ENCODE measurements around the gene DEPDC4. TPM values are rescaled to one million over a fixed set of nuclear protein-coding genes. Genes with fewer than 3 reads are reported as not detected.
"Not testable (repeated sequence)": the region's sequence is repeated elsewhere in the genome, so short reads cannot be mapped to it uniquely, and the experiment has no call there.

Gene DEPDC4
- total RNA-seq (under 1 TPM in 4 of 5 donors, not detected in 1; 0.38 to 0.93 (median 0.61) TPM), total RNA-seq (0 to 1.1 (median 0.28) reads per million in 29 experiments)
- total RNA-seq (2013) = 0.55 TPM

DNA sequence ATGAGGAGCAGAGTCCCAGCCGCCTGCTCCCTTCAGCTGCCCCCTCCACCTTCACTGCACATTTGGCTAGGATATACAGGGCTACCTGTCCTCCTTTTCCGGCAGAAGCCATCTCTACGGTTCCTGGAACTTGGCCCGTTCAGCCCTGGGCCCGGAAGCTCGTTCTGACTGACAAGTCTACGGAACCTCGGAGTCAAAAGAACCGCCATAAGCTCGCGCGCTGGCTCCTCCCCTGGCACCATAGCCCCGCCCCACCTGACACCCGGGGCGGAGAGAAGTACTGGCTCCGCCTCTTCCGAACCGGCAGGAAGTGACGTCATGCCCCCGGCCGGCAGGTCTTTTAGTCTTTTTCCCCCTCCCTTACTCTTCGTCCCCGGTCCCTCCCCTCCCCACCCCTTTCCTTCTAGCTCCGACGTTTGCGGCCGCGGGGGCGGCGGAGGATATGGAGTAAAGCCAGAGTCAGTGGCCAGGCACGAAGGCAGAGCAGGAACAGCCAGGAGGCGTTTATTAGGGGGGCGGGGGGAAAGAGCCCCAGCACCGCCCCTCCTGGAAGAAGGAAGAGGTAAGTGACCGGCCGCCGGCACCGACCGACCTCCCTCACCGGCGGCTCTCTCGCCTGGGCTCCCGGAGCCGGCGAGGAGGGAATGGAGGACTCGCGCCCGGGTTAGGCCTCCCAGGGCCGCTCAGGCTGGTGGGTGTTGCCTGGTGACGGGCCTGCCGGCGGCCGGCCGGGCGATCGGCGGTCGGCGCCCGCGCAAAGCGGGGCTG lies at the start of gene DEPDC4, which contains the start of gene SCYL2:
DEPDC4 (minus strand) TSS at position 245 of the 768 bp plus-strand sequence; CDS start at position 242, 3 bp downstream.
SCYL2 (plus strand) TSS at position 343 of the 768 bp plus-strand sequence. CDS start 15,794 bp downstream, outside the sequence.
- H3K27ac Mint-ChIP-seq = peak within 1 kb of the TSS; percentile 94 to 98
- H3K36me3 Mint-ChIP-seq = no peaks in the 10 kb centered on the region
- POLR2A ChIA-PET = interaction anchor here (0.6 to 1.2 kb wide), 7 partner anchors 9 to 1736 kb away, joined by 5 to 12 read pairs (median 6); partner anchors contain the start of genes ACTR6 (in 1 of the 2) and UTP20 (in 1 of the 2)
- H3K9me3 Mint-ChIP-seq = no peaks in the 10 kb centered on the region
- Histone ChIP-seq H3K27ac (ENCODE audit: low read length) (peak within 1 kb of the TSS; percentile 89), H3K4me3 (ENCODE audit: control insufficient read depth in 1 of 2, extremely low read depth in 1 of 2, low read length in 1 of 2) (peak within 1 kb of the TSS; percentile 80 to 93), H3K27me3 (replicated peaks in 1 of 2; ENCODE audit: control insufficient read depth in 2 of 2, extremely low read depth in 1 of 2, insufficient read depth in 2 of 2, low read length in 1 of 2) (no peaks in the 10 kb centered on the region), H3K9me3 (no peaks in the 10 kb centered on the region), H3K4me1 (ENCODE audit: control insufficient read depth in 1 of 2, extremely low read depth in 1 of 2, insufficient read depth in 2 of 2, low read length in 2 of 2) (peaks cover 10 to 18% of the 10 kb centered on the region in 2 experiments), H3K36me3 (ENCODE audit: control insufficient read depth in 2 of 2, extremely low read depth in 1 of 2, insufficient read depth in 1 of 2, low read length in 1 of 2) (no peaks in the 10 kb centered on the region)
- ATAC-seq (replicated peaks in 1 of 4) (peak; percentile 90 to 95 (median 94)), DNase-seq (peak; percentile 81 to 97 (median 90))
- no peaks in the 10 kb centered on the region for H3K27me3 Mint-ChIP-seq
- peaks cover 34 to 45% (median 38%) of the 10 kb centered on the region in 3 donors for H3K4me1 Mint-ChIP-seq
- CTCF ChIA-PET = interaction anchor here (0.6 to 2.2 kb wide), 7 partner anchors 23 to 1564 kb away, joined by 3 to 11 read pairs (median 3); partner anchors contain the start of genes ACTR6 (in 1 of the 2) and GNPTAB (in 1 of the 2)
- WGBS (ENCODE audit: insufficient coverage) = under 1% methylated on average over 44 of the region's 62 CpGs
- H3K4me3 Mint-ChIP-seq = peak within 1 kb of the TSS; percentile 97 to 99 (median 98)

DNA sequence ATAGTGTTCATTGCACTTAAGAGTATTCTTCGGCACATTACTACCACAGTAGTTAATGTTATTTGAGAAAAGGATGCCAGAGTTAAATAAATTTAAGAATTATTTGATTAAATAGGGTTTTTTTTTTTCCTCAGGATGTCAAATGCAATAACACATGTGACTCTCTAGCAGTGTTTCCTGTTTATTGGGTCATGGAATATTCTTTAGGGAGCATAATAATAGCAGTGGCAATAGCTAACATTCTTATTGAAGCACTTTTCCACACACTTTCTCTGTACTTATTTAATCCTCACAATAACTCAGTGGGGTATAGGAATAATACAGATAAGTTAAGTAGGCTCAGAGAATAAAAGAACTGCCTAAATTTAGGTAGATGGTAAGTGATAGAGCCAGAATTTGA lies 44.4 kb upstream of the DEPDC4 start:
- Histone ChIP-seq H3K36me3 (ENCODE audit: control insufficient read depth in 2 of 2, extremely low read depth in 1 of 2, insufficient read depth in 1 of 2, low read length in 1 of 2) (peaks cover 0 to 28% of the 10 kb centered on the region in 2 donors), H3K27me3 (replicated peaks in 1 of 2; ENCODE audit: control insufficient read depth in 2 of 2, extremely low read depth in 1 of 2, insufficient read depth in 2 of 2, low read length in 1 of 2) (no peaks in the 10 kb centered on the region), H3K4me3 (ENCODE audit: control insufficient read depth in 1 of 2, extremely low read depth in 1 of 2, low read length in 1 of 2) (no peak overlapping the region), H3K27ac (ENCODE audit: low read length) (no peak overlapping the region), H3K9me3 (no peaks in the 10 kb centered on the region), H3K4me1 (ENCODE audit: control insufficient read depth in 1 of 2, extremely low read depth in 1 of 2, insufficient read depth in 2 of 2, low read length in 2 of 2) (no peaks in the 10 kb centered on the region)
- no peak for ATAC-seq (replicated peaks in 1 of 4)
- DNase-seq = no peak
- no peaks in the 10 kb centered on the region for H3K27me3 Mint-ChIP-seq
- peaks cover 3 to 11% (median 6%) of the 10 kb centered on the region in 3 donors for H3K9me3 Mint-ChIP-seq
- POLR2A ChIA-PET = interaction anchor here in 1 of 2 donors (0.6 kb wide), 1 partner anchor 23 kb away, joined by 4 read pairs; no protein-coding TSS in a partner anchor
- no peak overlapping the region for H3K4me3 Mint-ChIP-seq
- H3K4me1 Mint-ChIP-seq = peaks cover 0 to 2% (median 0%) of the 10 kb centered on the region in 3 donors
- no CpG with 5 or more reads among the region's 1 CpG for WGBS (ENCODE audit: insufficient coverage)
- no peak overlapping the region for H3K27ac Mint-ChIP-seq
- CTCF ChIA-PET = no interaction called here
- peaks cover 44% of the 10 kb centered on the region for H3K36me3 Mint-ChIP-seq

DNA sequence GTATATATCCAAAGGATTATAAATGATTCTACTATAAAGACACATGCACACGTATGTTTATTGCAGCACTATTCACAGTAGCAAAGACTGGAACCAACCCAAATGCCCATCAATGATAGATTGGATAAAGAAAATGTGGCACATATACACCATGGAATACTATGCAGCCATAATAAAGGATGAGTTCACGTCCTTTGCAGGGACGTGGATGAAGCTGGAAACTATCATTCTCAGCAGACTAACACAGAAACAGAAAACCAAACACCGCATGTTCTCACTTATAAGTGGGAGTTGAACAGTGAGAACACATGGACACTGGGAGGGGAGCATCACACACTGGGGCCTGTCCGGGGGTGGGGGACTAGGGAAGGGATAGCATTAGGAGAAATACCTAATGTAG lies 41.3 kb upstream of the DEPDC4 start:
- CTCF ChIA-PET; H3K27ac Mint-ChIP-seq; H3K4me1 Mint-ChIP-seq; H3K27ac ChIP-seq (ENCODE audit: low read length); H3K4me3 Mint-ChIP-seq; H3K27me3 ChIP-seq (replicated peaks in 1 of 2; ENCODE audit: control insufficient read depth in 2 of 2, extremely low read depth in 1 of 2, insufficient read depth in 2 of 2, low read length in 1 of 2); DNase-seq; POLR2A ChIA-PET; ATAC-seq (replicated peaks in 1 of 4); H3K4me3 ChIP-seq (ENCODE audit: control insufficient read depth in 1 of 2, extremely low read depth in 1 of 2, low read length in 1 of 2); H3K9me3 ChIP-seq; H3K4me1 ChIP-seq (ENCODE audit: control insufficient read depth in 1 of 2, extremely low read depth in 1 of 2, insufficient read depth in 2 of 2, low read length in 2 of 2); H3K27me3 Mint-ChIP-seq: not testable (repeated sequence)
- peaks cover 0 to 19% of the 10 kb centered on the region in 2 donors for H3K36me3 ChIP-seq (ENCODE audit: control insufficient read depth in 2 of 2, extremely low read depth in 1 of 2, insufficient read depth in 1 of 2, low read length in 1 of 2)
- Mint-ChIP-seq H3K36me3 (peaks cover 57% of the 10 kb centered on the region), H3K9me3 (peaks cover 9 to 23% (median 17%) of the 10 kb centered on the region in 3 donors)
- WGBS (ENCODE audit: insufficient coverage) = no CpG with 5 or more reads among the region's 5 CpGs

DNA sequence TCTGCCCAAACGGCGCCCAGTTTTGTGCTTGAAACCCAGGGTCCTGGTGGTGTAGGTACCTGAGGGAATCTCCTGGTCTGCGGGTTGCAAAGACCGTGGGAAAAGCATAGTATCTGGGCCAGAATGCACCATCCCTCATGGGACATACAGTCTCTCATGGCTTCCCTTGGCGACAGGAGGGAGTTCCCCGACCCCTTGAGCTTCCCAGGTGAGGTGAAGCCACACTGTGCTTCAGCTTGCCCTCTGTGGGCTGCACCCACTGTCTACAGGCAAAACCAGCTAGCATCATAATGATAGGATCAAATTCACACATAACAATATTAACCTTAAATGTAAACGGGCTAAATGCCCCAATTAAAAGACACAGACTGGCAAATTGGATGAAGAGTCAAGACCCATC lies 37.5 kb upstream of the DEPDC4 start:
- H3K4me3 ChIP-seq (ENCODE audit: control insufficient read depth in 1 of 2, extremely low read depth in 1 of 2, low read length in 1 of 2); POLR2A ChIA-PET; H3K4me3 Mint-ChIP-seq; ATAC-seq (replicated peaks in 1 of 4); CTCF ChIA-PET; H3K9me3 ChIP-seq; H3K4me1 ChIP-seq (ENCODE audit: control insufficient read depth in 1 of 2, extremely low read depth in 1 of 2, insufficient read depth in 2 of 2, low read length in 2 of 2); H3K27me3 ChIP-seq (replicated peaks in 1 of 2; ENCODE audit: control insufficient read depth in 2 of 2, extremely low read depth in 1 of 2, insufficient read depth in 2 of 2, low read length in 1 of 2); H3K4me1 Mint-ChIP-seq; DNase-seq; H3K27ac Mint-ChIP-seq; H3K27ac ChIP-seq (ENCODE audit: low read length); H3K27me3 Mint-ChIP-seq: not testable (repeated sequence)
- H3K36me3 ChIP-seq (ENCODE audit: control insufficient read depth in 2 of 2, extremely low read depth in 1 of 2, insufficient read depth in 1 of 2, low read length in 1 of 2) = peaks cover 0 to 25% of the 10 kb centered on the region in 2 donors
- 100% methylated on average over 6 of the region's 7 CpGs for WGBS (ENCODE audit: insufficient coverage)
- Mint-ChIP-seq H3K9me3 (peaks cover 14 to 40% (median 25%) of the 10 kb centered on the region in 3 donors), H3K36me3 (peaks cover 74% of the 10 kb centered on the region)

DNA sequence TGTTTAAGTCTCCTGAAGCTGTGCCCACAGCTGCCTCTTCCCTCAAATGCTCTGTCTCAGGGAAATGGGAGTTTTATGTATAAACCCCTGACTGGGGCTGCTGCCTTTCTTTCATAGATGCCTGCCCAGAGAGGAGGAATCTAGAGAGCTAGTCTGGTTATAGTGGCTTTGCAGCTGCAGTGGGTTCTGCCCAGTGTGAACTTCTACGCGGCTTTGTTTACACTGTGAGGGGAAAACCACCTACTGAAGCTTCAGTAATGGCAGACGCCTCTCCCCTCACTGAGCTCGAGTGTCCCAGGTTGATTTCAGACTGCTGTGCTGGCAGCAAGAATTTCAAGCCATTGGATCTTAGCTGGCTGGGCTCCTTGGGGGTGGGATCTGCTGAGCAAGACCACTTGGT lies 37.0 kb upstream of the DEPDC4 start:
- no peak for ATAC-seq (replicated peaks in 1 of 4)
- Mint-ChIP-seq H3K4me3 (no peak overlapping the region), H3K4me1 (peaks cover 0 to 2% (median 0%) of the 10 kb centered on the region in 3 donors), H3K36me3 (peaks cover 75% of the 10 kb centered on the region), H3K27me3 (no peaks in the 10 kb centered on the region), H3K9me3 (peaks cover 14 to 41% (median 25%) of the 10 kb centered on the region in 3 donors), H3K27ac (no peak overlapping the region)
- CTCF ChIA-PET = no interaction called here
- Histone ChIP-seq H3K4me3 (ENCODE audit: control insufficient read depth in 1 of 2, extremely low read depth in 1 of 2, low read length in 1 of 2) (no peak overlapping the region), H3K9me3 (no peaks in the 10 kb centered on the region), H3K27ac (ENCODE audit: low read length) (no peak overlapping the region), H3K27me3 (replicated peaks in 1 of 2; ENCODE audit: control insufficient read depth in 2 of 2, extremely low read depth in 1 of 2, insufficient read depth in 2 of 2, low read length in 1 of 2) (no peaks in the 10 kb centered on the region), H3K4me1 (ENCODE audit: control insufficient read depth in 1 of 2, extremely low read depth in 1 of 2, insufficient read depth in 2 of 2, low read length in 2 of 2) (no peaks in the 10 kb centered on the region), H3K36me3 (ENCODE audit: control insufficient read depth in 2 of 2, extremely low read depth in 1 of 2, insufficient read depth in 1 of 2, low read length in 1 of 2) (peaks cover 0 to 26% of the 10 kb centered on the region in 2 donors)
- WGBS (ENCODE audit: insufficient coverage) = 88% methylated on average over 4 of the region's 4 CpGs
- no peak for DNase-seq
- POLR2A ChIA-PET = no interaction called here

DNA sequence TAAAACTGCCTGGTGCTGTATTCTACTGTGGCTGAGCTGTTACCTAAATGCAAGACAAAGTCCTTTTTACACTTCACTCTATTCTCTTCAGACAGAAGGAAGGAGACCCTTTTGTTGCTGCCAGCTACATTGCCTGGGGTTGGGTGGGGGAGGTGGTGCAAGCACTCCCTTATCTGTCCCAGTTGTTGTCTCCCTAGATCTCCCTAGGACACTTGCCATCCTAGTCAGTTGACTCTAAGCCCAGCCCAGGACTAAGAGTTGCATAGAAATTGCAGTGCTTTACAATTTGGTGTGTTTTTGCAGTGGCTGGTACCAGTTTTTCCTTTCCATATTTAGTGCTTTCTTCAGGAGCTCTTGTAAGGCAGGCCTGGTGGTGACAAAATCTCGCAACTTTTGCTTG lies 35.2 kb upstream of the DEPDC4 start:
- H3K4me3 ChIP-seq (ENCODE audit: control insufficient read depth in 1 of 2, extremely low read depth in 1 of 2, low read length in 1 of 2) = no peak overlapping the region
- H3K4me1 Mint-ChIP-seq = peaks cover 0 to 2% (median 0%) of the 10 kb centered on the region in 3 donors
- ChIA-PET POLR2A (no interaction called here), CTCF (interaction anchor here in 1 of 2 donors (0.6 kb wide), 1 partner anchor 1605 kb away, joined by 6 read pairs; no protein-coding TSS in a partner anchor)
- peaks cover 85% of the 10 kb centered on the region for H3K36me3 Mint-ChIP-seq
- H3K27me3 Mint-ChIP-seq = no peaks in the 10 kb centered on the region
- ATAC-seq (replicated peaks in 1 of 4) (no peak), DNase-seq (no peak)
- H3K4me1 ChIP-seq (ENCODE audit: control insufficient read depth in 1 of 2, extremely low read depth in 1 of 2, insufficient read depth in 2 of 2, low read length in 2 of 2) = no peaks in the 10 kb centered on the region
- no peak overlapping the region for H3K4me3 Mint-ChIP-seq
- no peak overlapping the region for H3K27ac ChIP-seq (ENCODE audit: low read length)
- H3K27me3 ChIP-seq (replicated peaks in 1 of 2; ENCODE audit: control insufficient read depth in 2 of 2, extremely low read depth in 1 of 2, insufficient read depth in 2 of 2, low read length in 1 of 2) = no peaks in the 10 kb centered on the region
- no peaks in the 10 kb centered on the region for H3K9me3 ChIP-seq
- peaks cover 14 to 35% (median 25%) of the 10 kb centered on the region in 3 donors for H3K9me3 Mint-ChIP-seq
- peaks cover 0 to 28% of the 10 kb centered on the region in 2 donors for H3K36me3 ChIP-seq (ENCODE audit: control insufficient read depth in 2 of 2, extremely low read depth in 1 of 2, insufficient read depth in 1 of 2, low read length in 1 of 2)
- no CpG with 5 or more reads among the region's 1 CpG for WGBS (ENCODE audit: insufficient coverage)
- no peak overlapping the region for H3K27ac Mint-ChIP-seq

Measured in T-cell (primary cell).